MM.1S (cell line): Measurements from ENCODE around the gene CLIC4.

Experiments used
- DNase-seq: peaks from one replicate; pipeline ENCODE4 v3.0.0-alpha.2; 2015
- H2AFZ ChIP-seq: fragments of 300-600 bp; sonication (generic); 2 replicates; pipeline ENCODE4 v1.6.0; 2016; ENCODE audit warnings: antibody characterized with exemption, low read length
- H3F3A ChIP-seq: fragments of 300-600 bp; sonication (generic); 2 replicates; pipeline ENCODE4 v1.6.1; 2016; ENCODE audit warnings: mild to moderate bottlenecking, antibody characterized with exemption, low read length, moderate library complexity, mixed read lengths; ENCODE audit not compliant: insufficient read depth
- H3K27ac ChIP-seq: fragments of 300-600 bp; sonication (generic); 2 replicates; pipeline ENCODE4 v1.5.1; 2016; ENCODE audit warnings: mild to moderate bottlenecking, low read length
- H3K27me3 ChIP-seq: fragments of 300-600 bp; sonication (generic); replicated peaks from 2 replicates; pipeline ENCODE4 v1.6.0; 2016; ENCODE audit warnings: low read length; ENCODE audit not compliant: insufficient read depth
- H3K36me3 ChIP-seq: fragments of 300-600 bp; sonication (generic); replicated peaks from 2 replicates; pipeline ENCODE4 v1.6.1; 2016; ENCODE audit warnings: mild to moderate bottlenecking, low read length, mixed read lengths; ENCODE audit not compliant: insufficient read depth
- H3K4me1 ChIP-seq: fragments of 300-600 bp; sonication (generic); 2 replicates; pipeline ENCODE4 v1.6.1; 2016; ENCODE audit warnings: low read length, mixed read lengths
- H3K4me2 ChIP-seq: fragments of 300-600 bp; sonication (generic); 2 replicates; pipeline ENCODE4 v1.6.0; 2016; ENCODE audit warnings: low read depth, low read length
- H3K4me3 ChIP-seq: fragments of 300-600 bp; sonication (generic); 2 replicates; pipeline ENCODE4 v1.5.1; 2016; ENCODE audit warnings: low read length, mixed read lengths
- H3K79me2 ChIP-seq: fragments of 300-600 bp; sonication (generic); 2 replicates; pipeline ENCODE4 v1.6.1; 2016; ENCODE audit warnings: mixed run types, low read length, mixed read lengths
- H3K9ac ChIP-seq: fragments of 300-600 bp; sonication (generic); 2 replicates; pipeline ENCODE4 v1.6.1; 2016; ENCODE audit warnings: low read length, mixed read lengths
- H3K9me2 ChIP-seq: fragments of 300-600 bp; sonication (generic); replicated peaks from 2 replicates; pipeline ENCODE4 v1.6.1; 2016; ENCODE audit warnings: mild to moderate bottlenecking, low read length, mixed read lengths; ENCODE audit not compliant: insufficient read depth
- H3K9me3 ChIP-seq: fragments of 300-600 bp; sonication (generic); replicated peaks from 2 replicates; pipeline ENCODE4 v1.6.1; 2016; ENCODE audit warnings: mild to moderate bottlenecking, low read length, mixed read lengths; ENCODE audit not compliant: insufficient read depth
- H4K20me1 ChIP-seq: fragments of 300-600 bp; sonication (generic); 2 replicates; pipeline ENCODE4 v1.6.1; 2016; ENCODE audit warnings: mild to moderate bottlenecking, low read length, moderate library complexity, mixed read lengths; ENCODE audit not compliant: insufficient read depth
- CTCF ChIP-seq: fragments of 300-600 bp; sonication (generic); IDR thresholded peaks from 2 replicates; pipeline ENCODE4 v1.5.1; 2016; ENCODE audit warnings: antibody characterized with exemption, low read length, mixed read lengths
- EZH2 ChIP-seq: fragments of 300-600 bp; sonication (generic); optimal IDR thresholded peaks from 2 replicates; pipeline ENCODE3; 2017; ENCODE audit warnings: low read depth, mild to moderate bottlenecking, antibody characterized with exemption, low read length, mixed read lengths
- EZH2phosphoT487 ChIP-seq: fragments of 300-600 bp; sonication (generic); IDR thresholded peaks from 2 replicates; pipeline ENCODE4 v1.6.1; 2018; ENCODE audit warnings: antibody characterized with exemption, low read length

CLIC4 gene

GRCh38 chr1:24735156-24735508, 10.1 kb upstream of the CLIC4 start:
- H3K4me3 ChIP-seq: no peak overlapping the region

GRCh38 chr1:24735509-24736375, 9.5 kb upstream of the CLIC4 start:
- TF ChIP-seq EZH2phosphoT487 (no peak), EZH2 (no peak), CTCF (no peak)
- DNase-seq: no peak
- H3K79me2 ChIP-seq: no peaks in the 10 kb centered on the region
- H3K36me3 ChIP-seq: no peaks in the 10 kb centered on the region
- H3K4me2 ChIP-seq: no peak overlapping the region
- no peaks in the 10 kb centered on the region for H3K9me3 ChIP-seq
- no peaks in the 10 kb centered on the region for H3K4me1 ChIP-seq
- H3K27ac ChIP-seq: no peak overlapping the region
- H4K20me1 ChIP-seq: no peaks in the 10 kb centered on the region
- H2AFZ ChIP-seq: no peak overlapping the region
- no peaks in the 10 kb centered on the region for H3F3A ChIP-seq
- no peak overlapping the region for H3K9ac ChIP-seq
- no peaks in the 10 kb centered on the region for H3K9me2 ChIP-seq
- no peak overlapping the region for H3K4me3 ChIP-seq
- H3K27me3 ChIP-seq: no peaks in the 10 kb centered on the region

More at GRCh38 chr1:24735156-24735508, 10.1 kb upstream of the CLIC4 start:
- no peak for DNase-seq
- TF ChIP-seq CTCF: no peak
- no peak for TF ChIP-seq EZH2phosphoT487
- no peak for TF ChIP-seq EZH2
- H3K9ac ChIP-seq: no peak overlapping the region
- no peaks in the 10 kb centered on the region for H3K27me3 ChIP-seq
- H3K27ac ChIP-seq: no peak overlapping the region
- H3K9me2 ChIP-seq: no peaks in the 10 kb centered on the region
- no peaks in the 10 kb centered on the region for H3F3A ChIP-seq
- no peaks in the 10 kb centered on the region for H3K9me3 ChIP-seq
- H2AFZ ChIP-seq: no peak overlapping the region
- H3K79me2 ChIP-seq: no peaks in the 10 kb centered on the region
- no peaks in the 10 kb centered on the region for H4K20me1 ChIP-seq
- no peaks in the 10 kb centered on the region for H3K36me3 ChIP-seq
- no peaks in the 10 kb centered on the region for H3K4me1 ChIP-seq
- H3K4me2 ChIP-seq: no peak overlapping the region

GRCh38 chr1:24737368-24738117, 7.7 kb upstream of the CLIC4 start:
- H3F3A ChIP-seq: 0 out of 2 replicates have a peak, but pooled peaks cover 3% of the 10 kb centered on the region
- H3K9ac ChIP-seq: no peak overlapping the region
- H3K9me3 ChIP-seq: no peaks in the 10 kb centered on the region
- H3K36me3 ChIP-seq: no peaks in the 10 kb centered on the region
- TF ChIP-seq CTCF (no peak), EZH2phosphoT487 (no peak), EZH2 (no peak)
- no peaks in the 10 kb centered on the region for H3K9me2 ChIP-seq
- H2AFZ ChIP-seq: no peak overlapping the region
- DNase-seq: no peak
- no peaks in the 10 kb centered on the region for H3K27me3 ChIP-seq
- no peak overlapping the region for H3K27ac ChIP-seq
- H4K20me1 ChIP-seq: no peaks in the 10 kb centered on the region
- no peaks in the 10 kb centered on the region for H3K79me2 ChIP-seq
- H3K4me3 ChIP-seq: no peak overlapping the region
- H3K4me1 ChIP-seq: 0 out of 2 replicates have a peak, but pooled peaks cover 1% of the 10 kb centered on the region
- no peak overlapping the region for H3K4me2 ChIP-seq
